Gastrocnemius medialis (tissue), 4 donors: Measurements from ENCODE around the gene TCF12. TPM values are rescaled to one million over a fixed set of nuclear protein-coding genes. Genes with fewer than 3 reads are reported as not detected.
A peak's percentile ranks its signal among the peaks of the same experiment; 100 is the strongest.

ENCODE experiments used
- ATAC-seq, 2 donors: fragments of 150-250 bp; one replicate each; pipeline ENCODE4 v1.9.1; 2016
- DNase-seq, 2 donors: peaks; one replicate each; pipeline ENCODE4 v3.0.0-alpha.2; 2019
- H3K27ac ChIP-seq, 4 donors: fragments of 200-600 bp; sonication (generic); 1 replicate in 1 of 4; 2 replicates in 3 of 4; pipeline ENCODE4 v1.5.1; 2016 to 2018; ENCODE audit warnings: mild to moderate bottlenecking in 2 of 4, moderate library complexity in 1 of 4
- H3K27me3 ChIP-seq, 3 donors: fragments of 200-600 bp; sonication (generic) in 2 of 3; 1 replicate in 1 of 3; 2 replicates in 2 of 3; pipeline versions ENCODE4 v1.5.1 to v1.6.0; 2016 to 2019; ENCODE audit warnings: mild to moderate bottlenecking in 1 of 3, moderate library complexity in 1 of 3
- H3K36me3 ChIP-seq, 2 donors: fragments of 200-600 bp; sonication (generic) in 1 of 2; one replicate each; pipeline ENCODE4 v1.5.1; 2017 to 2018
- H3K4me1 ChIP-seq, 2 donors: fragments of 200-600 bp; sonication (generic) in 1 of 2; one replicate each; pipeline ENCODE4 v1.5.1; 2016 to 2017; ENCODE audit warnings: mild to moderate bottlenecking in 2 of 2
- H3K4me3 ChIP-seq, 4 donors: fragments of 200-600 bp; sonication (generic) in 3 of 4; 1 replicate in 1 of 4; 2 replicates in 3 of 4; pipeline ENCODE4 v1.5.1; 2016 to 2019; ENCODE audit warnings: mild to moderate bottlenecking in 2 of 4
- H3K9me3 ChIP-seq, 3 donors: fragments of 200-600 bp; sonication (generic) in 2 of 3; 1 replicate in 1 of 3; 2 replicates in 2 of 3; pipeline ENCODE4 v1.5.1; 2016 to 2019
- CTCF ChIP-seq, 5 experiments: fragments of 450-650 bp in 3 of 5; fragments of 200-600 bp in 2 of 5; sonication (generic) in 2 of 5; IDR thresholded peaks in 4 of 5; conservative IDR thresholded peaks in 1 of 5; 1 replicate in 4 of 5; 2 replicates in 1 of 5; pipeline ENCODE4 v1.5.1; 2016 to 2019; ENCODE audit warnings: antibody characterized with exemption in 5 of 5, mild to moderate bottlenecking in 3 of 5, moderate library complexity in 3 of 5
- POLR2A ChIP-seq, 2 donors: fragments of 450-650 bp; IDR thresholded peaks; one replicate each; pipeline ENCODE4 v1.6.1; 2017; ENCODE audit warnings: antibody characterized with exemption in 2 of 2, mild to moderate bottlenecking in 2 of 2, moderate library complexity in 2 of 2
- in situ Hi-C, 4 donors: fragments of 200-750 bp; cut with MboI; loops; one replicate each; pipeline versions ENCODE4 v1.15.0 to v1.8.0; 2017; ENCODE audit warnings: low sequenced_read_pairs in 4 of 4
- intact Hi-C: fragments of 100-400 bp; cut with DNase I; formaldehyde crosslinking; loops from one replicate; pipeline ENCODE4 v1.15.1; 2023; ENCODE audit warnings: low total_unique reads
- total RNA-seq, 4 donors: library from RNA; depleted of rRNA; stranded (reverse); fragments of >200 nt; gene quantifications; one replicate each; pipeline versions ENCODE4 v1.1.0 to v1.2.3, GENCODE V29; 2016

TCF12 gene
- total RNA-seq, 4 donors from 2014 or later, result 34.9 to 63.0 (median 51.4) TPM

GRCh38 chr15:56973463-56973862 is 55.0 kb downstream of the TCF12 start:
- no peak for TF ChIP-seq POLR2A (IDR thresholded peaks at IDR 0.05)
- TF ChIP-seq CTCF (IDR thresholded peaks at IDR 0.05 in 4 of 5, conservative IDR thresholded peaks at IDR 0.05 in 1 of 5), result no peak
- DNase-seq (no peak), ATAC-seq (no peak)
- intact Hi-C loops, result no loop called here
- H3K27ac ChIP-seq, result no peak overlapping the region
- H3K4me1 ChIP-seq, result peaks cover 24 to 36% of the 10 kb centered on the region in 2 donors
- no peak overlapping the region for H3K4me3 ChIP-seq
- no peaks in the 10 kb centered on the region for H3K36me3 ChIP-seq
- in situ Hi-C loops, result no loop called here
- H3K27me3 ChIP-seq, result no peaks in the 10 kb centered on the region
- H3K9me3 ChIP-seq, result no peaks in the 10 kb centered on the region

GRCh38 chr15:56977232-56977631 is 58.8 kb downstream of the TCF12 start:
- no peak for ATAC-seq
- in situ Hi-C loops (no loop called here), intact Hi-C loops (no loop called here)

GRCh38 chr15:56978898-56979662 is 60.6 kb downstream of the TCF12 start:
- ATAC-seq (no peak), DNase-seq (no peak)
- TF ChIP-seq POLR2A (IDR thresholded peaks at IDR 0.05) (no peak), CTCF (IDR thresholded peaks at IDR 0.05 in 4 of 5, conservative IDR thresholded peaks at IDR 0.05 in 1 of 5) (no peak)
- Histone ChIP-seq H3K4me3 (no peak overlapping the region), H3K27me3 (no peaks in the 10 kb centered on the region), H3K9me3 (no peaks in the 10 kb centered on the region), H3K4me1 (peaks cover 45 to 62% of the 10 kb centered on the region in 2 donors), H3K36me3 (no peaks in the 10 kb centered on the region), H3K27ac (no peak overlapping the region)
- in situ Hi-C loops, result no loop called here
- intact Hi-C loops, result no loop called here

More at GRCh38 chr15:56977232-56977631, 58.8 kb downstream of the TCF12 start:
- no peak for TF ChIP-seq CTCF (IDR thresholded peaks at IDR 0.05 in 4 of 5, conservative IDR thresholded peaks at IDR 0.05 in 1 of 5)
- no peak for TF ChIP-seq POLR2A (IDR thresholded peaks at IDR 0.05)
- Histone ChIP-seq H3K27me3 (no peaks in the 10 kb centered on the region), H3K4me1 (peaks cover 46 to 57% of the 10 kb centered on the region in 2 donors), H3K36me3 (no peaks in the 10 kb centered on the region), H3K4me3 (no peak overlapping the region), H3K27ac (no peak overlapping the region), H3K9me3 (no peaks in the 10 kb centered on the region)
- DNase-seq, result no peak

- Histone ChIP-seq H3K27ac (no peak overlapping the region), H3K4me3 (no peak overlapping the region), H3K27me3 (no peaks in the 10 kb centered on the region), H3K36me3 (no peaks in the 10 kb centered on the region), H3K9me3 (no peaks in the 10 kb centered on the region), H3K4me1 (peaks cover 45 to 64% of the 10 kb centered on the region in 2 donors)
- in situ Hi-C loops, result no loop called here
- no peak for TF ChIP-seq POLR2A (IDR thresholded peaks at IDR 0.05)
- intact Hi-C loops, result no loop called here
- ATAC-seq (no peak), DNase-seq (no peak)
Measured at GRCh38 chr15:56980473-56980872, 62.0 kb downstream of the TCF12 start.

- peak in 1 of 2 donors; percentile 19 for ATAC-seq
- Histone ChIP-seq H3K27ac (no peak overlapping the region), H3K4me1 (peaks cover 52 to 67% of the 10 kb centered on the region in 2 donors), H3K36me3 (no peaks in the 10 kb centered on the region), H3K27me3 (no peaks in the 10 kb centered on the region), H3K4me3 (no peak overlapping the region), H3K9me3 (no peaks in the 10 kb centered on the region)
- TF ChIP-seq POLR2A (IDR thresholded peaks at IDR 0.05) (no peak), CTCF (IDR thresholded peaks at IDR 0.05 in 4 of 5, conservative IDR thresholded peaks at IDR 0.05 in 1 of 5) (no peak)
- intact Hi-C loops, result no loop called here
- in situ Hi-C loops, result no loop called here
- DNase-seq, result no peak
Measured at GRCh38 chr15:56981160-56981559, 62.7 kb downstream of the TCF12 start.
